Nephron (organoid): Measurements from ENCODE around the gene COX7B.
A peak's percentile ranks its signal among the peaks of the same experiment; 100 is the strongest.

Experiments
- H3K27ac Mint-ChIP-seq, 3 experiments: 2 replicates each; pipeline ENCODE4 v1.8.0; 2020; ENCODE audit warnings: mixed read lengths in 3 of 3, mild to moderate bottlenecking in 2 of 3, moderate library complexity in 1 of 3
- H3K27me3 Mint-ChIP-seq: 2 replicates; pipeline ENCODE4 v1.8.0; 2021; ENCODE audit warnings: low read depth, mild to moderate bottlenecking, moderate library complexity, mixed read lengths
- H3K36me3 Mint-ChIP-seq: 2 replicates; pipeline ENCODE4 v1.8.0; 2020; ENCODE audit warnings: low read depth, mixed read lengths
- H3K4me1 Mint-ChIP-seq: 2 replicates; pipeline ENCODE4 v1.8.0; 2020; ENCODE audit warnings: mixed read lengths
- H3K4me3 Mint-ChIP-seq, 3 experiments: 2 replicates each; pipeline ENCODE4 v1.8.0; 2020; ENCODE audit warnings: mild to moderate bottlenecking in 3 of 3, mixed read lengths in 3 of 3, moderate library complexity in 2 of 3
- H3K9me3 Mint-ChIP-seq: 2 replicates; pipeline ENCODE4 v1.8.0; 2020; ENCODE audit warnings: mixed read lengths
- CTCF ChIP-seq, 3 experiments: fragments of 200-600 bp; sonication (generic); IDR thresholded peaks; one replicate each; pipeline ENCODE4 v1.5.0; 2021; ENCODE audit warnings: antibody characterized with exemption in 3 of 3; ENCODE audit not compliant: unreplicated experiment in 3 of 3

COX7B gene

GRCh38 chrX:77922787-77923186 is 23.5 kb downstream of the COX7B start:
- no peaks in the 10 kb centered on the region for H3K27me3 Mint-ChIP-seq
- H3K36me3 Mint-ChIP-seq, result no peaks in the 10 kb centered on the region
- no peak for TF ChIP-seq CTCF (IDR thresholded peaks at IDR 0.05; ENCODE audit: unreplicated experiment in 3 of 3)
- peaks cover 3% of the 10 kb centered on the region for H3K9me3 Mint-ChIP-seq
- no peak overlapping the region for H3K4me3 Mint-ChIP-seq
- H3K27ac Mint-ChIP-seq, result no peak overlapping the region
- no peaks in the 10 kb centered on the region for H3K4me1 Mint-ChIP-seq

GRCh38 chrX:77924320-77924859 is 25.1 kb downstream of the COX7B start:
- no peaks in the 10 kb centered on the region for H3K4me1 Mint-ChIP-seq
- no peaks in the 10 kb centered on the region for H3K27me3 Mint-ChIP-seq
- H3K27ac Mint-ChIP-seq, result no peak overlapping the region
- TF ChIP-seq CTCF (IDR thresholded peaks at IDR 0.05; ENCODE audit: unreplicated experiment in 3 of 3), result no peak
- H3K4me3 Mint-ChIP-seq, result no peak overlapping the region
- H3K36me3 Mint-ChIP-seq, result no peaks in the 10 kb centered on the region
- H3K9me3 Mint-ChIP-seq, result peaks cover 7% of the 10 kb centered on the region

GRCh38 chrX:77925764-77926163 is 26.5 kb downstream of the COX7B start:
- no peak for TF ChIP-seq CTCF (IDR thresholded peaks at IDR 0.05; ENCODE audit: unreplicated experiment in 3 of 3)
- H3K9me3 Mint-ChIP-seq, result peaks cover 15% of the 10 kb centered on the region
- no peaks in the 10 kb centered on the region for H3K27me3 Mint-ChIP-seq

GRCh38 chrX:77930581-77930980 is 31.3 kb downstream of the COX7B start:
- H3K4me1 Mint-ChIP-seq, result no peaks in the 10 kb centered on the region
- peaks cover 13% of the 10 kb centered on the region for H3K9me3 Mint-ChIP-seq
- peaks cover 15% of the 10 kb centered on the region for H3K36me3 Mint-ChIP-seq
- no peak overlapping the region for H3K4me3 Mint-ChIP-seq
- H3K27ac Mint-ChIP-seq, result no peak overlapping the region
- H3K27me3 Mint-ChIP-seq, result no peaks in the 10 kb centered on the region
- no peak for TF ChIP-seq CTCF (IDR thresholded peaks at IDR 0.05; ENCODE audit: unreplicated experiment in 3 of 3)

More at GRCh38 chrX:77925764-77926163, 26.5 kb downstream of the COX7B start:
- no peaks in the 10 kb centered on the region for H3K4me1 Mint-ChIP-seq
- no peak overlapping the region for H3K4me3 Mint-ChIP-seq
- peaks cover 7% of the 10 kb centered on the region for H3K36me3 Mint-ChIP-seq
- no peak overlapping the region for H3K27ac Mint-ChIP-seq

- H3K27me3 Mint-ChIP-seq, result no peaks in the 10 kb centered on the region
- H3K4me1 Mint-ChIP-seq, result no peaks in the 10 kb centered on the region
- H3K4me3 Mint-ChIP-seq, result no peak overlapping the region
- H3K36me3 Mint-ChIP-seq, result peaks cover 7% of the 10 kb centered on the region
- no peak for TF ChIP-seq CTCF (IDR thresholded peaks at IDR 0.05; ENCODE audit: unreplicated experiment in 3 of 3)
- peaks cover 2% of the 10 kb centered on the region for H3K9me3 Mint-ChIP-seq
- H3K27ac Mint-ChIP-seq, result peak overlapping the region in 1 of 3 experiments; percentile 77
These were observed 36.6 kb downstream of the COX7B start for GRCh38 chrX:77935886-77936285.

GRCh38 chrX:77936299-77936698 is 37.0 kb downstream of the COX7B start:
- peak overlapping the region in 1 of 3 experiments; percentile 77 for H3K27ac Mint-ChIP-seq
- H3K4me3 Mint-ChIP-seq, result no peak overlapping the region
- no peaks in the 10 kb centered on the region for H3K4me1 Mint-ChIP-seq
- no peak for TF ChIP-seq CTCF (IDR thresholded peaks at IDR 0.05; ENCODE audit: unreplicated experiment in 3 of 3)
- H3K27me3 Mint-ChIP-seq, result no peaks in the 10 kb centered on the region
- H3K36me3 Mint-ChIP-seq, result peaks cover 5% of the 10 kb centered on the region
- H3K9me3 Mint-ChIP-seq, result no peaks in the 10 kb centered on the region
